NB4 (cell line): ENCODE data around the gene RCL1.

Experiments
- POLR2A ChIP-seq: IDR thresholded peaks from 2 replicates; pipeline ENCODE4 v1.6.1; 2011; ENCODE audit warnings: mild to moderate bottlenecking; ENCODE audit not compliant: insufficient read length; ENCODE audit errors: extremely low read depth
- TF ChIP-seq, protein P1 (sequence below): IDR thresholded peaks from one replicate; pipeline ENCODE4 v1.5.1; 2012; ENCODE audit warnings: low read depth, low read length
- TF ChIP-seq, protein P2 (sequence below): IDR thresholded peaks from 2 replicates; pipeline ENCODE4 v1.6.1; 2011; ENCODE audit warnings: low read depth, low read length

DNA sequence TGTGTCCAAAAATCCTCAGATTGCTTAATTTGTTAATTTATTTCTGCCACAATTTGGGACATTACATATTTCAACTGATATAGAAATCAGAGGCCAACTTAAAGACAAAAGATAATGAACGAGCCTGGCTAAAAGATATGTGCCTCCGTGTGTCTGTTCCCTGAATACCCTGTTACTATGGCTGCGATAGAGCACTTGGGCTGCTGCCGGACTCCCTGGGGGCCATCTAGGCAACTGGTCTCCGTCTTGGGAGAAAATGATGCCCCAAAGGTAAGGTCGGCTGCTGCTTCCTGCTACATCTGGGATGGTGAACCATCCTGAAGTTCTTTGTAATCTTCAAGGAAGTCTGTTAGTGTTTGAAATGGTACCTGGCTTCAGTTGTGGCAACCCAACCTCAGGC lies 72.0 kb downstream of the RCL1 start:
- TF ChIP-seq, protein P1, sequence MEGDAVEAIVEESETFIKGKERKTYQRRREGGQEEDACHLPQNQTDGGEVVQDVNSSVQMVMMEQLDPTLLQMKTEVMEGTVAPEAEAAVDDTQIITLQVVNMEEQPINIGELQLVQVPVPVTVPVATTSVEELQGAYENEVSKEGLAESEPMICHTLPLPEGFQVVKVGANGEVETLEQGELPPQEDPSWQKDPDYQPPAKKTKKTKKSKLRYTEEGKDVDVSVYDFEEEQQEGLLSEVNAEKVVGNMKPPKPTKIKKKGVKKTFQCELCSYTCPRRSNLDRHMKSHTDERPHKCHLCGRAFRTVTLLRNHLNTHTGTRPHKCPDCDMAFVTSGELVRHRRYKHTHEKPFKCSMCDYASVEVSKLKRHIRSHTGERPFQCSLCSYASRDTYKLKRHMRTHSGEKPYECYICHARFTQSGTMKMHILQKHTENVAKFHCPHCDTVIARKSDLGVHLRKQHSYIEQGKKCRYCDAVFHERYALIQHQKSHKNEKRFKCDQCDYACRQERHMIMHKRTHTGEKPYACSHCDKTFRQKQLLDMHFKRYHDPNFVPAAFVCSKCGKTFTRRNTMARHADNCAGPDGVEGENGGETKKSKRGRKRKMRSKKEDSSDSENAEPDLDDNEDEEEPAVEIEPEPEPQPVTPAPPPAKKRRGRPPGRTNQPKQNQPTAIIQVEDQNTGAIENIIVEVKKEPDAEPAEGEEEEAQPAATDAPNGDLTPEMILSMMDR, result no peak
- TF ChIP-seq POLR2A, result no peak
- TF ChIP-seq, protein P2, sequence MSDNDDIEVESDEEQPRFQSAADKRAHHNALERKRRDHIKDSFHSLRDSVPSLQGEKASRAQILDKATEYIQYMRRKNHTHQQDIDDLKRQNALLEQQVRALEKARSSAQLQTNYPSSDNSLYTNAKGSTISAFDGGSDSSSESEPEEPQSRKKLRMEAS, result no peak
